22Rv1 (cell line): ENCODE data around the gene NRCAM.

Source experiments
- ZFX ChIP-seq: fragments of 450-650 bp; IDR thresholded peaks from 2 replicates; pipeline ENCODE4 v1.6.1; 2017; ENCODE audit warnings: antibody characterized with exemption, borderline replicate concordance
- TF ChIP-seq, protein P1 (sequence below): fragments of 450-650 bp; IDR thresholded peaks from 2 replicates; pipeline ENCODE4 v1.5.1; 2017; ENCODE audit warnings: mild to moderate bottlenecking

DNA sequence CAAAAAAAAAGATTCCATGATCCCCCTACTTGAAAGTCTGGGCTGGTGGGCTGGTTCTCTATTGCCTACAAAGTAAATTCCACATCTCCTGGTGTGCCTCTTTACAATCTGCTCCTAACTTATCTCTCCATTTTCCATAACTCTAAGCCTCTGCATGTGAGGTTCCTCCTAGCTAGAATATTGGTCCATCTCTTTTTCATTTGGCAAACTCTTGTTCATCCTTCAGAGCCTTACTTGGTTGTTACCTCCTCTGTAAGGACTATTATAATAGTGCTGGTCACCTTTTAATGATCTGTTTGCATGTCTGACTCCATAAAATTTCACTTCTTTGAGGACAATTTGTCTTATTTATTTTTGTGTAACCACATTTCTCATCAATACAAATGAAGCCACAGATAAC, 1.6 kb upstream of the NRCAM start:
- TF ChIP-seq, protein P1, sequence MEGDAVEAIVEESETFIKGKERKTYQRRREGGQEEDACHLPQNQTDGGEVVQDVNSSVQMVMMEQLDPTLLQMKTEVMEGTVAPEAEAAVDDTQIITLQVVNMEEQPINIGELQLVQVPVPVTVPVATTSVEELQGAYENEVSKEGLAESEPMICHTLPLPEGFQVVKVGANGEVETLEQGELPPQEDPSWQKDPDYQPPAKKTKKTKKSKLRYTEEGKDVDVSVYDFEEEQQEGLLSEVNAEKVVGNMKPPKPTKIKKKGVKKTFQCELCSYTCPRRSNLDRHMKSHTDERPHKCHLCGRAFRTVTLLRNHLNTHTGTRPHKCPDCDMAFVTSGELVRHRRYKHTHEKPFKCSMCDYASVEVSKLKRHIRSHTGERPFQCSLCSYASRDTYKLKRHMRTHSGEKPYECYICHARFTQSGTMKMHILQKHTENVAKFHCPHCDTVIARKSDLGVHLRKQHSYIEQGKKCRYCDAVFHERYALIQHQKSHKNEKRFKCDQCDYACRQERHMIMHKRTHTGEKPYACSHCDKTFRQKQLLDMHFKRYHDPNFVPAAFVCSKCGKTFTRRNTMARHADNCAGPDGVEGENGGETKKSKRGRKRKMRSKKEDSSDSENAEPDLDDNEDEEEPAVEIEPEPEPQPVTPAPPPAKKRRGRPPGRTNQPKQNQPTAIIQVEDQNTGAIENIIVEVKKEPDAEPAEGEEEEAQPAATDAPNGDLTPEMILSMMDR = no peak
- TF ChIP-seq ZFX = no peak
